HEK293 (cell line): ENCODE data around the gene PLS3.

Source experiments
- BCL11A ChIP-seq: fragments of 450-650 bp; formaldehyde crosslinking; IDR thresholded peaks from 2 replicates; pipeline ENCODE4 v1.5.1; 2016; ENCODE audit warnings: low read depth, missing biosample characterization, missing genetic modification characterization
- MEIS1 ChIP-seq: sonication (generic); formaldehyde crosslinking; IDR thresholded peaks from 2 replicates; pipeline ENCODE4 v1.8.1; 2022; ENCODE audit warnings: missing genetic modification reagents, mild to moderate bottlenecking, borderline replicate concordance
- WT1 ChIP-seq: fragments of 450-650 bp; formaldehyde crosslinking; IDR thresholded peaks from 2 replicates; pipeline ENCODE4 v1.5.1; 2016; ENCODE audit warnings: missing biosample characterization, missing genetic modification characterization
- ZBTB7A ChIP-seq: fragments of 450-650 bp; formaldehyde crosslinking; IDR thresholded peaks from 2 replicates; pipeline ENCODE4 v1.5.1; 2016; ENCODE audit warnings: low read depth, missing biosample characterization, missing genetic modification characterization
- ZFP37 ChIP-seq: fragments of 450-650 bp; formaldehyde crosslinking; IDR thresholded peaks from 2 replicates; pipeline ENCODE4 v1.5.1; 2016; ENCODE audit warnings: missing biosample characterization, missing genetic modification characterization
- ZNF175 ChIP-seq: fragments of 450-650 bp; formaldehyde crosslinking; IDR thresholded peaks from 2 replicates; pipeline ENCODE4 v1.5.1; 2016; ENCODE audit warnings: missing biosample characterization, missing genetic modification characterization
- ZNF433 ChIP-seq: fragments of 450-650 bp; formaldehyde crosslinking; IDR thresholded peaks from 2 replicates; pipeline ENCODE4 v1.5.1; 2016; ENCODE audit warnings: missing biosample characterization, missing genetic modification characterization, low read depth
- TF ChIP-seq, protein P1 (sequence below): fragments of 450-650 bp; formaldehyde crosslinking; IDR thresholded peaks from 2 replicates; pipeline ENCODE4 v1.5.1; 2016; ENCODE audit warnings: missing biosample characterization, missing genetic modification characterization
- TF ChIP-seq, protein P2 (sequence below): fragments of 450-650 bp; formaldehyde crosslinking; IDR thresholded peaks from 2 replicates; pipeline ENCODE4 v1.5.1; 2016; ENCODE audit warnings: missing biosample characterization, missing genetic modification characterization

GRCh38 chrX:115697806-115698205 lies 136.8 kb downstream of the PLS3 start:
- TF ChIP-seq, protein P1, sequence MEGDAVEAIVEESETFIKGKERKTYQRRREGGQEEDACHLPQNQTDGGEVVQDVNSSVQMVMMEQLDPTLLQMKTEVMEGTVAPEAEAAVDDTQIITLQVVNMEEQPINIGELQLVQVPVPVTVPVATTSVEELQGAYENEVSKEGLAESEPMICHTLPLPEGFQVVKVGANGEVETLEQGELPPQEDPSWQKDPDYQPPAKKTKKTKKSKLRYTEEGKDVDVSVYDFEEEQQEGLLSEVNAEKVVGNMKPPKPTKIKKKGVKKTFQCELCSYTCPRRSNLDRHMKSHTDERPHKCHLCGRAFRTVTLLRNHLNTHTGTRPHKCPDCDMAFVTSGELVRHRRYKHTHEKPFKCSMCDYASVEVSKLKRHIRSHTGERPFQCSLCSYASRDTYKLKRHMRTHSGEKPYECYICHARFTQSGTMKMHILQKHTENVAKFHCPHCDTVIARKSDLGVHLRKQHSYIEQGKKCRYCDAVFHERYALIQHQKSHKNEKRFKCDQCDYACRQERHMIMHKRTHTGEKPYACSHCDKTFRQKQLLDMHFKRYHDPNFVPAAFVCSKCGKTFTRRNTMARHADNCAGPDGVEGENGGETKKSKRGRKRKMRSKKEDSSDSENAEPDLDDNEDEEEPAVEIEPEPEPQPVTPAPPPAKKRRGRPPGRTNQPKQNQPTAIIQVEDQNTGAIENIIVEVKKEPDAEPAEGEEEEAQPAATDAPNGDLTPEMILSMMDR (tag by site-specific recombination) = no peak
- no peak for TF ChIP-seq MEIS1 (CRISPR knock-in tag)
- TF ChIP-seq, protein P2, sequence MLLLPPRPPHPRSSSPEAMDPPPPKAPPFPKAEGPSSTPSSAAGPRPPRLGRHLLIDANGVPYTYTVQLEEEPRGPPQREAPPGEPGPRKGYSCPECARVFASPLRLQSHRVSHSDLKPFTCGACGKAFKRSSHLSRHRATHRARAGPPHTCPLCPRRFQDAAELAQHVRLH (tag by site-specific recombination) = no peak
- TF ChIP-seq BCL11A (tag by site-specific recombination) = no peak
- TF ChIP-seq ZNF175 (tag by site-specific recombination) = no peak
- TF ChIP-seq ZFP37 (tag by site-specific recombination) = no peak
- TF ChIP-seq ZNF433 (tag by site-specific recombination) = no peak
- TF ChIP-seq ZBTB7A = no peak
- TF ChIP-seq WT1 (tag by site-specific recombination) = no peak
